Measurements from ENCODE around the gene APOL4. TPM values are rescaled to one million over a fixed set of nuclear protein-coding genes. Genes with fewer than 3 reads are reported as not detected.

Gene APOL4
- 2.7 and 7.0 TPM in 2 replicates for total RNA-seq

DNA sequence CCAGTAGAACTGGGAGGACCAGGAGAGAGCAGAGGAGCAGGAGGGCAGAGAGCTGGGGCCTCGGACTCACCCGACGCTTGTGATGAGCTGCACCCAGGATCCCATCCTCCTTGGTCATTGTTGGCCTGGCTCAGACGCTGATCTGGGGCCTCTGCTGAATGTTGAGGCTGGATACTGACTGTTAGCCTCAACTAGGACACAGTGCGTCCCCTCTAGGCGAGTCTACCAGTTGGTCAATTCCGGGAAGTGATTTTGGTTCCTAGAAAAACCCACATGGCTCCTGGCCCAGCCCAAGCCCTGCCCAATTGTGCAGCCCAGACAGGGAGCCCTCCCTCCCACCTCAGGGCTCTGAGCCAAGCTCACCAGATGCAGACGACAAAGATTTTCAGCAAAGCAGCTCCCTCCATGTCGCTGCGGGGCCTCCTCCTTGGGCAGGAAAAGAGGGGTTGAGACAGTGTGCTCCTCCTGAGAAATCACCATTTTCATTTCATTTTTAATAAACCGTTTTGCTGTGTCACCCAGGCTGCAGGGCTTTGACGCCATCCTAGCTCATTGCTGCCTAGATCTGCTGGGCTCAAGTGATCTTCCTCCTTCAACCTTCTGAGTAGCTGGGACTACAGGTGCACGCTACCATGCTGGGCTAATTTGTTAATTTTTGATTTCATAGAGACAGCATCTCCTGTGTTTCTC is at the start of gene APOL4:
TSS of gene APOL4 (minus strand) at position 180 of the 690 bp plus-strand sequence. CDS start at position 105, 75 bp downstream.

DNA sequence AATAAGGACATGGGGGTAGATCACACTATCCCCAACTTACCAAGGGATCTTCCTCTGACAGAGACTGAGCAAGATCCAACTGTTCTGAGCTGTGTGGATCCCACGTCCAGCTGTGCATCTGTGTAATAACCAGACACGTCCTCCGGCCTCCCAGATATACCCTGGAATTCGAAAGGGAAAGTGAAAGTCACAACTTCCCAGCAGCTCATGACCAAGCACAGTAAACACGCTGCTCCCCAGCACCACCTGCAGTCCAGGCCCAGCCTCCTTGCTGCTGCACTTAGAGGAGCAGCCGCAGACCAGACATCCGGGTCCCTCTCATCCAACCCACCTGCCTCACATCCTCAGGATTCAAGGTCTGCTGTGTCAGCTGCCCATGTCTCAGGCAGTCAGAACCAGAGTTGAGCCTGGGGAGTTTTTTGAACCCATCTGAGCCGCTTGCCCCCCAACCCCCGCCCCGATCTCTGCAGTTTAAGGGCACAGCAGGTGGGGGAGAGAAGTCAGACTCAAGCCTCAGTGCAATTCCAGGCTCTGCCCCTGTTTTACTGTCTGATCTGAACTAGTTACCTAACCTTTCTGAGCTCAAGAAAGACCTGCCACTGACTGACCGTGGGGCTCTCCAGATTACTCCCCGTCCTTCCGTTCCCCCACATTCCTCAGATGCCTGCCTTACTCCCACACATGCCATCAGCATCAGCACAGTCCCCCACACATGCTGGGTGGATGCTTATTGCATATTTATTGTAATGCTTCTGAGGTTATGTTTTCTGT is 38.0 kb upstream of the APOL4 start, which contains the start of gene APOL2:
TSS of gene APOL2 (minus strand) at position 127 of the 771 bp plus-strand sequence. CDS start 6,365 bp downstream, outside the sequence.

DNA sequence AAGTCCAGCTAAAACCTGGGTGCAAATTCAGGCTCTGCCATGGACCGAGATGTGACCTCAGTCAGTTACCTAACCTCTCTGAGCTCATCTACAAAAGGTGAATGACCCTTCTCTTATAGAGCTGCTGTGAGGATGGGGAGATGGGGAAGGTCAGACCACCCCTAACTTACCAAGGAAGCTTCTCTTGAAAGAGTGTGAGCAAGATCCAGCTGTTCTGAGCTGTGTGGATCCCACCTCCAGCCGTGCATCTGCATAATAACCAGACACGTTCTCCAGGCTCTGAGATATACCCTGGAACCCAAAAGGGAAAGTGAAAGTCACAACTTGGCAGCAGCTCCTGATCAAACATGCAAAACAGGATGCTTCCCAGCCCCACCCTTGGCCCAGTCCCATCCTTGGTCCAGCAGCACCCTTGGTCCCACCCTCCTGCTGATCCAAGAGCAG is 41.1 kb downstream of the APOL4 start, which contains the start of gene APOL3:
TSS of gene APOL3 (minus strand) at position 257 of the 444 bp plus-strand sequence. CDS start 11,700 bp downstream, outside the sequence.

Other genes starting within 250 kb of the APOL4 start
- 85.9 and 106 TPM in 2 replicates for gene RBFOX2, start 173.0 kb downstream of the APOL4 start, total RNA-seq
- 128 and 159 TPM in 2 replicates for gene APOL3, start 41.1 kb downstream of the APOL4 start, total RNA-seq
- 32.6 and 42.8 TPM in 2 replicates for gene APOL2, start 37.7 kb upstream of the APOL4 start, total RNA-seq
- gene APOL1, start 51.3 kb upstream of the APOL4 start, total RNA-seq: 0.34 and 1.5 TPM in 2 replicates
- 451 and 492 TPM in 2 replicates for gene MYH9, start 186.2 kb upstream of the APOL4 start, total RNA-seq

All from dermis lymphatic vessel endothelial cell (primary cell).